Measurements from ENCODE around the gene ATP9B. TPM values are rescaled to one million over a fixed set of nuclear protein-coding genes. Genes with fewer than 3 reads are reported as not detected.

The ATP9B gene
- total RNA-seq, 1 donor from 2014 or later, result 34.1 TPM

- DNase-seq (ENCODE audit: extremely low spot score, unreplicated experiment), result no peak
These were observed 336.0 kb downstream of the ATP9B start for GRCh38 chr18:79405019-79405780.

GRCh38 chr18:79405781-79406575 is 336.8 kb downstream of the ATP9B start:
- peaks cover 5% of the 10 kb centered on the region for H3K36me3 Mint-ChIP-seq
- H3K4me3 Mint-ChIP-seq, result no peak overlapping the region

More at GRCh38 chr18:79405019-79405780, 336.0 kb downstream of the ATP9B start:
- Mint-ChIP-seq H3K36me3 (peaks cover 5% of the 10 kb centered on the region), H3K4me3 (no peak overlapping the region), H3K27me3 (peaks cover 17% of the 10 kb centered on the region), H3K27ac (peak overlapping the region; percentile 59), H3K4me1 (ENCODE audit: unreplicated experiment) (peaks cover 31% of the 10 kb centered on the region), H3K9me3 (peaks cover 4% of the 10 kb centered on the region)
- TF ChIP-seq CTCF (conservative IDR thresholded peaks at IDR 0.05), result no peak

GRCh38 chr18:79406708-79407107 is 337.5 kb downstream of the ATP9B start:
- Mint-ChIP-seq H3K4me3 (no peak overlapping the region), H3K4me1 (ENCODE audit: unreplicated experiment) (peaks cover 31% of the 10 kb centered on the region), H3K27me3 (peaks cover 12% of the 10 kb centered on the region), H3K27ac (no peak overlapping the region), H3K36me3 (peaks cover 5% of the 10 kb centered on the region), H3K9me3 (peaks cover 4% of the 10 kb centered on the region)
- DNase-seq (ENCODE audit: extremely low spot score, unreplicated experiment), result no peak
- no peak for TF ChIP-seq CTCF (conservative IDR thresholded peaks at IDR 0.05)

More at GRCh38 chr18:79405781-79406575, 336.8 kb downstream of the ATP9B start:
- Mint-ChIP-seq H3K27me3 (peaks cover 16% of the 10 kb centered on the region), H3K4me1 (ENCODE audit: unreplicated experiment) (peaks cover 31% of the 10 kb centered on the region), H3K27ac (peak overlapping the region; percentile 27), H3K9me3 (peaks cover 4% of the 10 kb centered on the region)
- no peak for TF ChIP-seq CTCF (conservative IDR thresholded peaks at IDR 0.05)
- no peak for DNase-seq (ENCODE audit: extremely low spot score, unreplicated experiment)

GRCh38 chr18:79409313-79409712 is 340.1 kb downstream of the ATP9B start:
- DNase-seq (ENCODE audit: extremely low spot score, unreplicated experiment), result no peak
- Mint-ChIP-seq H3K27ac (no peak overlapping the region), H3K27me3 (peaks cover 4% of the 10 kb centered on the region), H3K4me3 (no peak overlapping the region), H3K4me1 (ENCODE audit: unreplicated experiment) (peaks cover 18% of the 10 kb centered on the region), H3K36me3 (peaks cover 5% of the 10 kb centered on the region), H3K9me3 (peaks cover 4% of the 10 kb centered on the region)
- no peak for TF ChIP-seq CTCF (conservative IDR thresholded peaks at IDR 0.05)

GRCh38 chr18:79410171-79410641 is 341.0 kb downstream of the ATP9B start:
- H3K9me3 Mint-ChIP-seq, result peaks cover 4% of the 10 kb centered on the region
- peaks cover 4% of the 10 kb centered on the region for H3K27me3 Mint-ChIP-seq
- H3K36me3 Mint-ChIP-seq, result peaks cover 5% of the 10 kb centered on the region
- DNase-seq (ENCODE audit: extremely low spot score, unreplicated experiment), result no peak
- no peak overlapping the region for H3K4me3 Mint-ChIP-seq
- H3K4me1 Mint-ChIP-seq (ENCODE audit: unreplicated experiment), result peaks cover 14% of the 10 kb centered on the region
- TF ChIP-seq CTCF (conservative IDR thresholded peaks at IDR 0.05), result no peak
- H3K27ac Mint-ChIP-seq, result no peak overlapping the region
